Activated naive CD8-positive, alpha-beta T cell treated with anti-CD3 and anti-CD28 coated beads, Interleukin-2, amount 10 ng/mL, durations not matched to agents 7 days and 5 days (primary cell): ENCODE data around the gene IGF2BP2. TPM values are rescaled to one million over a fixed set of nuclear protein-coding genes. Genes with fewer than 3 reads are reported as not detected.

ENCODE experiments used
- ATAC-seq: fragments of 150-1000 bp; cut with Tn5 transposase; one replicate; pipeline ENCODE4 v1.10.0; 2021; ENCODE audit warnings: low read depth, moderate library complexity
- POLR2A ChIA-PET: fragments of 350-600 bp; sonication (Branson Sonifier 250); formaldehyde crosslinking; loops from one replicate; lab custom pipeline; 2021; ENCODE audit warnings: antibody characterized with exemption; lab: Charles Lee
- DNase-seq: peaks from one replicate; pipeline ENCODE4 v3.0.0; 2021
- H3K27ac Mint-ChIP-seq: one replicate; pipeline ENCODE4 v1.8.0; 2022; ENCODE audit warnings: mild to moderate bottlenecking, mixed read lengths
- H3K27me3 Mint-ChIP-seq: one replicate; pipeline ENCODE4 v1.8.0; 2022; ENCODE audit warnings: mild to moderate bottlenecking, moderate library complexity, mixed read lengths
- H3K36me3 Mint-ChIP-seq: one replicate; pipeline ENCODE4 v1.8.0; 2021; ENCODE audit warnings: mild to moderate bottlenecking, mixed read lengths
- H3K4me1 Mint-ChIP-seq: one replicate; pipeline ENCODE4 v1.8.0; 2021; ENCODE audit warnings: mixed read lengths
- H3K4me3 Mint-ChIP-seq: one replicate; pipeline ENCODE4 v1.8.0; 2022; ENCODE audit warnings: mild to moderate bottlenecking, moderate library complexity, mixed read lengths
- H3K9me3 Mint-ChIP-seq: one replicate; pipeline ENCODE4 v1.8.0; 2021; ENCODE audit warnings: mixed read lengths
- total RNA-seq, 2 experiments: library from RNA; stranded (reverse); gene quantifications; one replicate each; pipeline ENCODE4 v1.2.3, GENCODE V29; 2021

Gene IGF2BP2
- total RNA-seq, 2 experiments from 2014 or later = 0.11 to 1.2 TPM

- Mint-ChIP-seq H3K27me3 (peaks cover 13% of the 10 kb centered on the region), H3K27ac (no peak overlapping the region), H3K4me3 (no peak overlapping the region), H3K9me3 (no peaks in the 10 kb centered on the region), H3K4me1 (no peaks in the 10 kb centered on the region), H3K36me3 (no peaks in the 10 kb centered on the region)
- POLR2A ChIA-PET = no interaction called here
- DNase-seq (no peak), ATAC-seq (no peak)
Observed at GRCh38 chr3:185739264-185739701, 85.6 kb downstream of the IGF2BP2 start.

GRCh38 chr3:185737740-185738680 is 86.8 kb downstream of the IGF2BP2 start:
- no peaks in the 10 kb centered on the region for H3K4me1 Mint-ChIP-seq
- DNase-seq (no peak), ATAC-seq (no peak)
- no peak overlapping the region for H3K27ac Mint-ChIP-seq
- H3K27me3 Mint-ChIP-seq = peaks cover 12% of the 10 kb centered on the region
- H3K9me3 Mint-ChIP-seq = no peaks in the 10 kb centered on the region
- POLR2A ChIA-PET = no interaction called here
- no peaks in the 10 kb centered on the region for H3K36me3 Mint-ChIP-seq
- H3K4me3 Mint-ChIP-seq = no peak overlapping the region

DNA sequence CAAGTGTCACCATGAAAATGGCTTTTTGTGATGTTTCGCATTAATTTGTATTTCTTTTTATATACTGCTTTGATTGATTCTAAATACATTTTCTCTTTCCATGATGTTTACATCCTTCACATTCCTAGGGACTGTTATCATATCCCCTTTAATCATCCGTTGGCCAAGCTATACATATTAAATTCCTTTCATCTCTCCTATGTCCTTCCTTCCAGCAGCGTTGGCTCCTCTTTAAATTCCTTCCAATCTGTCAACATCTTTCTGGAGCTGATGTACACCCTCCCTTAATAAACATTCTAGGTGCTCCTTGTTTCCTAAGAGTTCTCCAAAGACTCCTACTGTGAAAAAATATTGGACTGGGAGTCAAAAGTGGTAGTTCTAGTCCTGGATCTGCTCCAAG is 87.8 kb downstream of the IGF2BP2 start:
- Mint-ChIP-seq H3K36me3 (no peaks in the 10 kb centered on the region), H3K27ac (no peak overlapping the region), H3K4me1 (no peaks in the 10 kb centered on the region), H3K9me3 (no peaks in the 10 kb centered on the region), H3K4me3 (no peak overlapping the region), H3K27me3 (peaks cover 13% of the 10 kb centered on the region)
- ATAC-seq (no peak), DNase-seq (no peak)
- POLR2A ChIA-PET = no interaction called here

DNA sequence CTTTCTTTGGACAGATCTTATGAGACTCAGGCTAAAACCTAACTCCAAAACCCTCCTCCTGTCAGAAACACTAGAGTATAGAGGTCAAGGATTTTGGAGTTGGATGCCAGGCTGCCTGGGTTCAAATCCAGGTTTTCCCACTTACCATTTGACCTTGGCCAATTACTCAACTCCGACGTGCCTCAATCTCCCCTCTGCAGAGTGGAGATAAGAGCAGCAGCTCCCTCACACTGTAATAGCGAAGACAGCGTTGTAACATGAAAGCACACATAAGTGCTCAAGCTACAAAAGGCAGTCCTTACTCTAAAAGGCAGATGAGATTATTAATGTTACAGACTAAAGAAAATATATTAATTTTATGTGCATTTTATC is 90.1 kb downstream of the IGF2BP2 start:
- DNase-seq (no peak), ATAC-seq (no peak)
- POLR2A ChIA-PET = no interaction called here
- Mint-ChIP-seq H3K4me1 (peaks cover 2% of the 10 kb centered on the region), H3K4me3 (no peak overlapping the region), H3K36me3 (no peaks in the 10 kb centered on the region), H3K27me3 (peaks cover 8% of the 10 kb centered on the region), H3K27ac (no peak overlapping the region), H3K9me3 (no peaks in the 10 kb centered on the region)

GRCh38 chr3:185733980-185734724 is 90.7 kb downstream of the IGF2BP2 start:
- H3K27me3 Mint-ChIP-seq = peaks cover 10% of the 10 kb centered on the region
- no peaks in the 10 kb centered on the region for H3K9me3 Mint-ChIP-seq
- no peak overlapping the region for H3K4me3 Mint-ChIP-seq
- H3K4me1 Mint-ChIP-seq = peaks cover 2% of the 10 kb centered on the region
- ATAC-seq = no peak
- H3K36me3 Mint-ChIP-seq = no peaks in the 10 kb centered on the region
- H3K27ac Mint-ChIP-seq = no peak overlapping the region
- DNase-seq = no peak
- POLR2A ChIA-PET = no interaction called here

DNA sequence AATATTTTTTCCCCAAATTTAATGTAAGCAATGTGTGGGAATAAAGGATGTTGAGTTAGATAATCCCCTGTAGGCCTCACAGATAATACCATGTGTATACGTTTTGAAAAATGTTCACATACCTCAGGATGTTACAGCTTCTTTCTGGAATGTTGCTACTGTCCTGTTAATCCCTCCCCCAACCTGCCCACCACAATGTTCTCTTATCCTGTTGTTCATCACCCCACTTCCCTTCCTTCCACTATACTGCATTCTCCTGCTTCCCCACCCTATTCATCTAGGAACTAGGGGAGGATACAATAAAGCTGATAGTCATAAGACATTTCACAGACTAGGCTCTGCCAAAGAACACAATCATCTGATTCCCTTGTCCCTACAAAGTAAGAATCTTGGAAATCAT is 92.1 kb downstream of the IGF2BP2 start:
- POLR2A ChIA-PET = no interaction called here
- H3K27me3 Mint-ChIP-seq = peaks cover 6% of the 10 kb centered on the region
- no peaks in the 10 kb centered on the region for H3K9me3 Mint-ChIP-seq
- no peaks in the 10 kb centered on the region for H3K36me3 Mint-ChIP-seq
- no peak for DNase-seq
- no peak overlapping the region for H3K4me3 Mint-ChIP-seq
- H3K27ac Mint-ChIP-seq = no peak overlapping the region
- H3K4me1 Mint-ChIP-seq = peaks cover 2% of the 10 kb centered on the region
- no peak for ATAC-seq

- Mint-ChIP-seq H3K4me3 (no peak overlapping the region), H3K9me3 (no peaks in the 10 kb centered on the region), H3K27ac (no peak overlapping the region), H3K27me3 (peaks cover 6% of the 10 kb centered on the region), H3K4me1 (peaks cover 2% of the 10 kb centered on the region), H3K36me3 (no peaks in the 10 kb centered on the region)
- DNase-seq (no peak), ATAC-seq (no peak)
- POLR2A ChIA-PET = no interaction called here
Observed at GRCh38 chr3:185730550-185730949, 94.3 kb downstream of the IGF2BP2 start.

DNA sequence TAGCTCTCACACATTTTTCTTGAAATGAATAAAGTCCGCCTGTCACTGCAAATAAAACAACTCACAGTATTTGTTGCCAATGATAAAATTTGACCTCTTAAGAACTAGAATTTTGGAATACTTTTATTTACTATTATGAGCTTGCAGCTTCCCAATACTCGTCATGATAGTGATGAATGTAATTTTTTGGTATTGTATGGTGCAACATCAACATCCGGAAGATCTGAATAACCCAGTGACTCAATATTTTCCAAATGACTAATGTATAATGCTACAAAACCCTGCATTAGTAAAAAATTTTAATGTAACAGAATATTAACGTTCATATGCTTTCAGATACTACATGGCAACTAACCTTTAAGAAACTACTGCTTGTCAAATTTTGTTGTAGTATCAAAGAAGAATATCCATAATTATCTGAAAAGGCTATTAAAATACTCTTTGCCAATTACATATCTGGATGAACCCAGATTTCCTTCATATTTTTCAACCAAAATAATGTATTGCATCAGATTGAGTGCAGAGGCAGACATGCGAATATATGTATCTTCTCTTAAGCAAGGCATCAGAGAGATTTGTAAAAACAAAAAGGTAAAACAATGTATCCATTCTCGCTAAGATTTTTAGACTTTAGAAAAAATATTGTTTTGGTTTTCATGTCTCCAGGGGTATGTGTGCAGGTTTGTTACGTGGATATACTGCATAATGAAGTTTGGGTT is 95.3 kb downstream of the IGF2BP2 start:
- H3K9me3 Mint-ChIP-seq = no peaks in the 10 kb centered on the region
- no peak for DNase-seq
- no peak overlapping the region for H3K27ac Mint-ChIP-seq
- POLR2A ChIA-PET = no interaction called here
- no peak overlapping the region for H3K4me3 Mint-ChIP-seq
- peaks cover 6% of the 10 kb centered on the region for H3K27me3 Mint-ChIP-seq
- no peak for ATAC-seq
- no peaks in the 10 kb centered on the region for H3K36me3 Mint-ChIP-seq
- H3K4me1 Mint-ChIP-seq = peaks cover 2% of the 10 kb centered on the region

DNA sequence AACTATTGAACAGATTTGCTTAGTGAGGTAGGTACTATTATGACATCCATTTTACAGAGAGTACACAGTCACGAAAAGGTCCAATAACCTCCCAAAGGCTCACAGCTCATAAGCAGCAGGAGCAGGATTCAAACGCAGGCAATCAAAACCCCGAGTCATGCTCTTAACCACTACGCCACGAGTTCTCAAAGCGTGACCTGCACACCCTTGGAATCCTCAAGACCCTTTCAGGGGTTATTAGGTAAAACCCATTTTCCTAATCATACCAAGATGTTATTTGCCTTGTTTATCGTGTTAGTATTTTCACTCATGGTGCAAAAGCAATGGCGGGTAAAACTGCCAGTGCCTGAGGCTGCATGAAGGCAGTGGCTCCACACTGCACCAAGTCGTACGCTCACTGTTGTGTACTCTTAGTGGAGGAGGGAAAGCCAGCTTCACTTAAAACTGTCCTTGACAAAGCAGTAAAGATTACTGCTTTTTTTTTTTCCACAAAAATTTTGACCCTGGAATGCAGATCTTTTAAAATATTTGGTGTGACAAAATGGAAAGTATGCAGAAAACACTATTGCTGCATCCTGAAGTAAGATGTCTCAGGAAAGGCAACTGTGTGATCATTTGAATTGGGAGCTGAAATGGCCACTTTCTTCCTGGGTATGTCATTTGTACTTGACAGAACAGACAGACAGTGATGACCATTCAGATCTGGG is 96.1 kb downstream of the IGF2BP2 start:
- peaks cover 6% of the 10 kb centered on the region for H3K27me3 Mint-ChIP-seq
- peaks cover 2% of the 10 kb centered on the region for H3K4me1 Mint-ChIP-seq
- no peak overlapping the region for H3K4me3 Mint-ChIP-seq
- DNase-seq (no peak), ATAC-seq (no peak)
- POLR2A ChIA-PET = no interaction called here
- H3K27ac Mint-ChIP-seq = no peak overlapping the region
- H3K36me3 Mint-ChIP-seq = no peaks in the 10 kb centered on the region
- H3K9me3 Mint-ChIP-seq = no peaks in the 10 kb centered on the region

DNA sequence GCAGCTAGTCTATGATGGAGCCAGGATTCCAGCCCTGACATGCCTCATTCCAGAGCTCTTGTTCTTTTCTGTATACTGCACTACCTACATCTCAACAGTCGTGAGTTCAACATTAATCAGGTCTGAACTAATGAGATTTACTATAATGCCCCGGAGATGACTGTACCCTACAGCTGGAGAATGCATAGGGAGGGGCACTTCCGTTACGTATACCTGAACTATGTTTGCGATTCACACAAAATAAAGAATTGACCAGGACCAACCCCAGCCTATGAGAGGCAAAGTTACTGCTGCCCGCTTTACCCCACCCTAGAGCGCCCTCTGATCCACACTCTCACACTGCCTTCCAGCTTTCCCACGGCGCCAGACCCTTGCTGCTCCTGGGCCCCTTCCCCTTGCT is 97.0 kb downstream of the IGF2BP2 start:
- peaks cover 2% of the 10 kb centered on the region for H3K4me1 Mint-ChIP-seq
- H3K9me3 Mint-ChIP-seq = no peaks in the 10 kb centered on the region
- POLR2A ChIA-PET = no interaction called here
- H3K4me3 Mint-ChIP-seq = no peak overlapping the region
- H3K27ac Mint-ChIP-seq = no peak overlapping the region
- H3K27me3 Mint-ChIP-seq = peaks cover 8% of the 10 kb centered on the region
- no peaks in the 10 kb centered on the region for H3K36me3 Mint-ChIP-seq
- DNase-seq = no peak
- no peak for ATAC-seq

- H3K27ac Mint-ChIP-seq = no peak overlapping the region
- H3K4me3 Mint-ChIP-seq = no peak overlapping the region
- peaks cover 13% of the 10 kb centered on the region for H3K27me3 Mint-ChIP-seq
- H3K9me3 Mint-ChIP-seq = no peaks in the 10 kb centered on the region
- H3K4me1 Mint-ChIP-seq = no peaks in the 10 kb centered on the region
- POLR2A ChIA-PET = no interaction called here
- no peaks in the 10 kb centered on the region for H3K36me3 Mint-ChIP-seq
- ATAC-seq = no peak
- no peak for DNase-seq
Observed at GRCh38 chr3:185726254-185726967, 98.4 kb downstream of the IGF2BP2 start.

DNA sequence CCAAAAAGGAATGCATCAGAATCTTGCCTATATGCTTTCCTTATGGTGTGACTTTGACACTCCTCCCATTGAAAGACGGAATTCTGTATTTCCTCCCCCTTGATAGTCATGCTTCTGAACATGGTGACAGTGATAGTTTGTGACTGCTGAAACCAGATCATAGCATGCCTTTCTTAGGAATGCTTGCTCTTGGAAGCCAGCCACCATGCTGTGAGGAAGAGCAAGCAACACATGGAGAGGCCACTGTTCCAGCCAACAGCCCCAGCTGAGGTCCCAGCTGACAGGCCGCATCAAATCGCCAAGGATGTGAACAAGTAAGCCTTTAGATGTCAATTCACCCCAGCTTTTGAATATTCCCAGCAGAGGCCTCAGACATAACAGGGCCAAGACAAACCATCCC is 100.1 kb downstream of the IGF2BP2 start:
- ATAC-seq = no peak
- no peaks in the 10 kb centered on the region for H3K4me1 Mint-ChIP-seq
- no peak overlapping the region for H3K4me3 Mint-ChIP-seq
- no peak for DNase-seq
- H3K27ac Mint-ChIP-seq = no peak overlapping the region
- H3K9me3 Mint-ChIP-seq = no peaks in the 10 kb centered on the region
- no peaks in the 10 kb centered on the region for H3K36me3 Mint-ChIP-seq
- POLR2A ChIA-PET = no interaction called here
- peaks cover 13% of the 10 kb centered on the region for H3K27me3 Mint-ChIP-seq
